Keratinocyte (primary cell): ENCODE data around the gene ILK.

Experiments used
- CTCF ChIP-seq, 3 experiments: IDR thresholded peaks in 1 of 3; conservative IDR thresholded peaks in 1 of 3; optimal IDR thresholded peaks in 1 of 3; 2 replicates in 2 of 3; 3 replicates in 1 of 3; pipeline versions ENCODE3 to v1.5.1; 2011; ENCODE audit warnings: low read length in 3 of 3, mild to moderate bottlenecking in 3 of 3, moderate library complexity in 2 of 3, control low read depth in 1 of 3, inconsistent platforms in 1 of 3; ENCODE audit not compliant: insufficient read depth in 2 of 3; ENCODE audit errors: extremely low read depth in 1 of 3
- EZH2 ChIP-seq: IDR thresholded peaks from one replicate; pipeline ENCODE4 v1.6.1; 2012; ENCODE audit warnings: inconsistent platforms, mild to moderate bottlenecking, low read length, moderate library complexity

- TF ChIP-seq CTCF (optimal IDR thresholded peaks at IDR 0.05 in 1 of 3, IDR thresholded peaks at IDR 0.05 in 1 of 3, conservative IDR thresholded peaks at IDR 0.05 in 1 of 3; ENCODE audit: extremely low read depth in 1 of 3, insufficient read depth in 2 of 3, low read length in 3 of 3) (no peak), EZH2 (no peak)
These were observed 13.1 kb downstream of the ILK start for GRCh38 chr11:6616596-6617250.
